ENCODE measurements around the gene PGBD5. TPM values are rescaled to one million over a fixed set of nuclear protein-coding genes. Genes with fewer than 3 reads are reported as not detected.

Gene PGBD5
- total RNA-seq, 1 donor from 2014 or later = 15.9 TPM

GRCh38 chr1:230287674-230288315 lies 138.3 kb downstream of the PGBD5 start:
- no peak for DNase-seq (ENCODE audit: low spot score in 2 of 2)
- no peak for FAIRE-seq

- no peak for FAIRE-seq
- DNase-seq (ENCODE audit: low spot score in 2 of 2) = no peak
Observed at GRCh38 chr1:230286890-230287269, 139.3 kb downstream of the PGBD5 start.

GRCh38 chr1:230286166-230286889 lies 139.8 kb downstream of the PGBD5 start:
- no peak for FAIRE-seq
- no peak for DNase-seq (ENCODE audit: low spot score in 2 of 2)

GRCh38 chr1:230285351-230285750 lies 140.8 kb downstream of the PGBD5 start:
- DNase-seq (ENCODE audit: low spot score in 2 of 2) (no peak), FAIRE-seq (no peak)

GRCh38 chr1:230284891-230285290 lies 141.2 kb downstream of the PGBD5 start:
- no peak for FAIRE-seq

GRCh38 chr1:230283678-230284077 lies 142.5 kb downstream of the PGBD5 start:
- DNase-seq (ENCODE audit: low spot score in 2 of 2) (no peak), FAIRE-seq (no peak)

More at GRCh38 chr1:230284891-230285290, 141.2 kb downstream of the PGBD5 start:
- no peak for DNase-seq (ENCODE audit: low spot score in 2 of 2)

- FAIRE-seq = no peak
- DNase-seq (ENCODE audit: low spot score in 2 of 2) = no peak
Observed at GRCh38 chr1:230282157-230282556, 144.0 kb downstream of the PGBD5 start.

- DNase-seq (ENCODE audit: low spot score in 2 of 2) (no peak), FAIRE-seq (no peak)
Observed at GRCh38 chr1:230281556-230281955, 144.6 kb downstream of the PGBD5 start.

- no peak for FAIRE-seq
Observed at GRCh38 chr1:230280906-230281413, 145.2 kb downstream of the PGBD5 start.

GRCh38 chr1:230280054-230280795 lies 145.9 kb downstream of the PGBD5 start:
- FAIRE-seq = no peak
- no peak for DNase-seq (ENCODE audit: low spot score in 2 of 2)

More at GRCh38 chr1:230280906-230281413, 145.2 kb downstream of the PGBD5 start:
- DNase-seq (ENCODE audit: low spot score in 2 of 2) = no peak

- FAIRE-seq (no peak), DNase-seq (ENCODE audit: low spot score in 2 of 2) (no peak)
Observed at GRCh38 chr1:230279583-230279945, 146.6 kb downstream of the PGBD5 start.

GRCh38 chr1:230278871-230279582 lies 147.1 kb downstream of the PGBD5 start:
- no peak for DNase-seq (ENCODE audit: low spot score in 2 of 2)
- no peak for FAIRE-seq

- no peak for FAIRE-seq
Observed at GRCh38 chr1:230278376-230278775, 147.8 kb downstream of the PGBD5 start.

GRCh38 chr1:230277201-230278025 lies 148.7 kb downstream of the PGBD5 start:
- no peak for DNase-seq (ENCODE audit: low spot score in 2 of 2)

More at GRCh38 chr1:230278376-230278775, 147.8 kb downstream of the PGBD5 start:
- DNase-seq (ENCODE audit: low spot score in 2 of 2) = no peak

GRCh38 chr1:230276401-230276800 lies 149.7 kb downstream of the PGBD5 start:
- no peak for FAIRE-seq
- DNase-seq (ENCODE audit: low spot score in 2 of 2) = no peak

More at GRCh38 chr1:230277201-230278025, 148.7 kb downstream of the PGBD5 start:
- FAIRE-seq = no peak

GRCh38 chr1:230274254-230274653 lies 151.9 kb downstream of the PGBD5 start:
- FAIRE-seq (no peak), DNase-seq (ENCODE audit: low spot score in 2 of 2) (no peak)

GRCh38 chr1:230273141-230273710 lies 152.9 kb downstream of the PGBD5 start:
- no peak for FAIRE-seq

GRCh38 chr1:230272557-230272956 lies 153.6 kb downstream of the PGBD5 start:
- DNase-seq (ENCODE audit: low spot score in 2 of 2) (no peak), FAIRE-seq (no peak)

More at GRCh38 chr1:230273141-230273710, 152.9 kb downstream of the PGBD5 start:
- DNase-seq (ENCODE audit: low spot score in 2 of 2) = no peak

Measured in frontal cortex (tissue), 4 donors.